ENCODE results near the gene CCDC3. TPM values are rescaled to one million over a fixed set of nuclear protein-coding genes. Genes with fewer than 3 reads are reported as not detected.

The CCDC3 gene
- total and polyA plus RNA-seq, 2 of the 8 experiments (the other 6 are each of a cell fraction or from before 2014, with no cell fraction given), result 3.4 to 3.7 TPM

DNA sequence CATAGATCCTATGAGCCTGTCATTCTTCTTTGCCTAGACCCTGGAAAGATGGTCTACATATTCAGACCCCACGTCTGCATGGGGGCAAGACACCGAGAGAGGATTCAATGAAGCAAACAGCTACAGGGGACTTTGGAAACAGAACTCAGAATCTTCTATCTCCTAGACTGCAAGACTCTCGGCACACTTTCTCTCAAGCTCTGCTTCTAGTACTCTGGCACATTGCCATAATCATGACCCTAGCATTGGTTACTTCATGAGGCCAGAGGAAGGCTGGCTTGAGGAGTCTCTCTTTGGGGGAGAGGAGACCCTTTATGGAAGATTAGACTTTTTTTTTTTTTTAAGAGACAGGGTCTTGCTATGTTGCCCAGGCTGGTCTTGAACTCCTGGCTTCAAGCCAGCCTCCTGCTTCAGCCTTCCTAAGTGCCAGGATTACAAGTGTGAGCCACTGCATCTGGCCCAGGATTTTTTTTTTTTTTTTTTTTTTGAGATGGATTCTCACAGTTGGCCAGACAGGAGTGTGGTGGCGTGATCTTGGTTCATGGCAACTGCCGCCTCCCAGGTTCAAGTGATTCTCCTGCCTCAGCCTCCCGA, 20.7 kb downstream of the CCDC3 start (continued):
- TF ChIP-seq, protein P1, sequence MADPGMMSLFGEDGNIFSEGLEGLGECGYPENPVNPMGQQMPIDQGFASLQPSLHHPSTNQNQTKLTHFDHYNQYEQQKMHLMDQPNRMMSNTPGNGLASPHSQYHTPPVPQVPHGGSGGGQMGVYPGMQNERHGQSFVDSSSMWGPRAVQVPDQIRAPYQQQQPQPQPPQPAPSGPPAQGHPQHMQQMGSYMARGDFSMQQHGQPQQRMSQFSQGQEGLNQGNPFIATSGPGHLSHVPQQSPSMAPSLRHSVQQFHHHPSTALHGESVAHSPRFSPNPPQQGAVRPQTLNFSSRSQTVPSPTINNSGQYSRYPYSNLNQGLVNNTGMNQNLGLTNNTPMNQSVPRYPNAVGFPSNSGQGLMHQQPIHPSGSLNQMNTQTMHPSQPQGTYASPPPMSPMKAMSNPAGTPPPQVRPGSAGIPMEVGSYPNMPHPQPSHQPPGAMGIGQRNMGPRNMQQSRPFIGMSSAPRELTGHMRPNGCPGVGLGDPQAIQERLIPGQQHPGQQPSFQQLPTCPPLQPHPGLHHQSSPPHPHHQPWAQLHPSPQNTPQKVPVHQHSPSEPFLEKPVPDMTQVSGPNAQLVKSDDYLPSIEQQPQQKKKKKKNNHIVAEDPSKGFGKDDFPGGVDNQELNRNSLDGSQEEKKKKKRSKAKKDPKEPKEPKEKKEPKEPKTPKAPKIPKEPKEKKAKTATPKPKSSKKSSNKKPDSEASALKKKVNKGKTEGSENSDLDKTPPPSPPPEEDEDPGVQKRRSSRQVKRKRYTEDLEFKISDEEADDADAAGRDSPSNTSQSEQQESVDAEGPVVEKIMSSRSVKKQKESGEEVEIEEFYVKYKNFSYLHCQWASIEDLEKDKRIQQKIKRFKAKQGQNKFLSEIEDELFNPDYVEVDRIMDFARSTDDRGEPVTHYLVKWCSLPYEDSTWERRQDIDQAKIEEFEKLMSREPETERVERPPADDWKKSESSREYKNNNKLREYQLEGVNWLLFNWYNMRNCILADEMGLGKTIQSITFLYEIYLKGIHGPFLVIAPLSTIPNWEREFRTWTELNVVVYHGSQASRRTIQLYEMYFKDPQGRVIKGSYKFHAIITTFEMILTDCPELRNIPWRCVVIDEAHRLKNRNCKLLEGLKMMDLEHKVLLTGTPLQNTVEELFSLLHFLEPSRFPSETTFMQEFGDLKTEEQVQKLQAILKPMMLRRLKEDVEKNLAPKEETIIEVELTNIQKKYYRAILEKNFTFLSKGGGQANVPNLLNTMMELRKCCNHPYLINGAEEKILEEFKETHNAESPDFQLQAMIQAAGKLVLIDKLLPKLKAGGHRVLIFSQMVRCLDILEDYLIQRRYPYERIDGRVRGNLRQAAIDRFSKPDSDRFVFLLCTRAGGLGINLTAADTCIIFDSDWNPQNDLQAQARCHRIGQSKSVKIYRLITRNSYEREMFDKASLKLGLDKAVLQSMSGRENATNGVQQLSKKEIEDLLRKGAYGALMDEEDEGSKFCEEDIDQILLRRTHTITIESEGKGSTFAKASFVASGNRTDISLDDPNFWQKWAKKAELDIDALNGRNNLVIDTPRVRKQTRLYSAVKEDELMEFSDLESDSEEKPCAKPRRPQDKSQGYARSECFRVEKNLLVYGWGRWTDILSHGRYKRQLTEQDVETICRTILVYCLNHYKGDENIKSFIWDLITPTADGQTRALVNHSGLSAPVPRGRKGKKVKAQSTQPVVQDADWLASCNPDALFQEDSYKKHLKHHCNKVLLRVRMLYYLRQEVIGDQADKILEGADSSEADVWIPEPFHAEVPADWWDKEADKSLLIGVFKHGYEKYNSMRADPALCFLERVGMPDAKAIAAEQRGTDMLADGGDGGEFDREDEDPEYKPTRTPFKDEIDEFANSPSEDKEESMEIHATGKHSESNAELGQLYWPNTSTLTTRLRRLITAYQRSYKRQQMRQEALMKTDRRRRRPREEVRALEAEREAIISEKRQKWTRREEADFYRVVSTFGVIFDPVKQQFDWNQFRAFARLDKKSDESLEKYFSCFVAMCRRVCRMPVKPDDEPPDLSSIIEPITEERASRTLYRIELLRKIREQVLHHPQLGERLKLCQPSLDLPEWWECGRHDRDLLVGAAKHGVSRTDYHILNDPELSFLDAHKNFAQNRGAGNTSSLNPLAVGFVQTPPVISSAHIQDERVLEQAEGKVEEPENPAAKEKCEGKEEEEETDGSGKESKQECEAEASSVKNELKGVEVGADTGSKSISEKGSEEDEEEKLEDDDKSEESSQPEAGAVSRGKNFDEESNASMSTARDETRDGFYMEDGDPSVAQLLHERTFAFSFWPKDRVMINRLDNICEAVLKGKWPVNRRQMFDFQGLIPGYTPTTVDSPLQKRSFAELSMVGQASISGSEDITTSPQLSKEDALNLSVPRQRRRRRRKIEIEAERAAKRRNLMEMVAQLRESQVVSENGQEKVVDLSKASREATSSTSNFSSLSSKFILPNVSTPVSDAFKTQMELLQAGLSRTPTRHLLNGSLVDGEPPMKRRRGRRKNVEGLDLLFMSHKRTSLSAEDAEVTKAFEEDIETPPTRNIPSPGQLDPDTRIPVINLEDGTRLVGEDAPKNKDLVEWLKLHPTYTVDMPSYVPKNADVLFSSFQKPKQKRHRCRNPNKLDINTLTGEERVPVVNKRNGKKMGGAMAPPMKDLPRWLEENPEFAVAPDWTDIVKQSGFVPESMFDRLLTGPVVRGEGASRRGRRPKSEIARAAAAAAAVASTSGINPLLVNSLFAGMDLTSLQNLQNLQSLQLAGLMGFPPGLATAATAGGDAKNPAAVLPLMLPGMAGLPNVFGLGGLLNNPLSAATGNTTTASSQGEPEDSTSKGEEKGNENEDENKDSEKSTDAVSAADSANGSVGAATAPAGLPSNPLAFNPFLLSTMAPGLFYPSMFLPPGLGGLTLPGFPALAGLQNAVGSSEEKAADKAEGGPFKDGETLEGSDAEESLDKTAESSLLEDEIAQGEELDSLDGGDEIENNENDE (IDR thresholded peaks at IDR 0.05; ENCODE audit: insufficient replicate concordance, low read length), result no peak
- no peak for TF ChIP-seq CEBPB (IDR thresholded peaks at IDR 0.05; ENCODE audit: low read depth, low read length)
- TF ChIP-seq BRCA1 (IDR thresholded peaks at IDR 0.05; ENCODE audit: low read depth, low read length), result no peak
- TF ChIP-seq RBBP5 (IDR thresholded peaks at IDR 0.05; ENCODE audit: borderline replicate concordance, low read depth, low read length), result no peak
- no peak for TF ChIP-seq NANOG (IDR thresholded peaks at IDR 0.05; ENCODE audit: insufficient read depth, low read depth, low read length, poor library complexity, severe bottlenecking)
- TF ChIP-seq, protein P2, sequence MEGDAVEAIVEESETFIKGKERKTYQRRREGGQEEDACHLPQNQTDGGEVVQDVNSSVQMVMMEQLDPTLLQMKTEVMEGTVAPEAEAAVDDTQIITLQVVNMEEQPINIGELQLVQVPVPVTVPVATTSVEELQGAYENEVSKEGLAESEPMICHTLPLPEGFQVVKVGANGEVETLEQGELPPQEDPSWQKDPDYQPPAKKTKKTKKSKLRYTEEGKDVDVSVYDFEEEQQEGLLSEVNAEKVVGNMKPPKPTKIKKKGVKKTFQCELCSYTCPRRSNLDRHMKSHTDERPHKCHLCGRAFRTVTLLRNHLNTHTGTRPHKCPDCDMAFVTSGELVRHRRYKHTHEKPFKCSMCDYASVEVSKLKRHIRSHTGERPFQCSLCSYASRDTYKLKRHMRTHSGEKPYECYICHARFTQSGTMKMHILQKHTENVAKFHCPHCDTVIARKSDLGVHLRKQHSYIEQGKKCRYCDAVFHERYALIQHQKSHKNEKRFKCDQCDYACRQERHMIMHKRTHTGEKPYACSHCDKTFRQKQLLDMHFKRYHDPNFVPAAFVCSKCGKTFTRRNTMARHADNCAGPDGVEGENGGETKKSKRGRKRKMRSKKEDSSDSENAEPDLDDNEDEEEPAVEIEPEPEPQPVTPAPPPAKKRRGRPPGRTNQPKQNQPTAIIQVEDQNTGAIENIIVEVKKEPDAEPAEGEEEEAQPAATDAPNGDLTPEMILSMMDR (IDR thresholded peaks at IDR 0.05; ENCODE audit: control extremely low read depth in 1 of 3, insufficient read depth in 1 of 3, low read depth in 1 of 3, low read length in 3 of 3), result no peak
- no peak for TF ChIP-seq SIX5 (IDR thresholded peaks at IDR 0.05; ENCODE audit: low read depth, low read length)
- no peak for TF ChIP-seq KDM4A (IDR thresholded peaks at IDR 0.05; ENCODE audit: low read depth, low read length, severe bottlenecking)

Measured in H1 (cell line).